Daoy (cell line): ENCODE measurements around the gene CCT3. TPM values are rescaled to one million over a fixed set of nuclear protein-coding genes. Genes with fewer than 3 reads are reported as not detected.
A peak's percentile ranks its signal among the peaks of the same experiment; 100 is the strongest.
"Not testable (repeated sequence)": the region's sequence is repeated elsewhere in the genome, so short reads cannot be mapped to it uniquely, and the experiment has no call there.

ENCODE experiments used
- DNase-seq: peaks from one replicate; pipeline ENCODE4 v3.0.0-alpha.2; 2015; ENCODE audit warnings: low read depth
- total RNA-seq: library from RNA; depleted of rRNA; stranded (reverse); fragments of >200 nt; shearing (Covaris generic); gene quantifications from 2 replicates; pipeline ENCODE4 v1.2.3, GENCODE V29; 2014

Gene CCT3
- total RNA-seq, 1 experiment from 2014 or later = 676 TPM

- no peak for DNase-seq
Measured at GRCh38 chr1:156337052-156337887, 822 bp downstream of the CCT3 start.

DNA sequence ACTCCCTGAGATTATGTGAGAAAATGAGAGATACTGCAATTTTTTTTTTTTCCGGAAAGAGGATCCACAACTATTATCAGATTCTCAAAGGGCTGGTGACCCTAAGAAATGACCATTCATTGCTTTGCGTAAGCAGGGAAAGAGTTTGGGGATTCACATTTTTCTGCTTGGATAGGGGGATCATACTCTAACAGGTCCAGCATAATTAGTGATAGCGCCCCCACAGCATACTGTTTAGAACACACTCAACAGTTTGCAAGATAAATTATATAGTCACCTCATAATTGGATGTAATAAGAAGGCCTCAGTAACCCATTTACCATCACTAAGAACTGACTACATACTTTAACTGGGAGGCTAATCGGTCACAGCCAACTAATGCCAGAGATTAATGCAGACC, 1.9 kb downstream of the CCT3 start:
- DNase-seq = no peak

GRCh38 chr1:156323179-156323578, 14.9 kb downstream of the CCT3 start:
- not testable (repeated sequence) for DNase-seq

- DNase-seq = no peak
Measured at GRCh38 chr1:156320560-156320959, 17.5 kb downstream of the CCT3 start.

DNA sequence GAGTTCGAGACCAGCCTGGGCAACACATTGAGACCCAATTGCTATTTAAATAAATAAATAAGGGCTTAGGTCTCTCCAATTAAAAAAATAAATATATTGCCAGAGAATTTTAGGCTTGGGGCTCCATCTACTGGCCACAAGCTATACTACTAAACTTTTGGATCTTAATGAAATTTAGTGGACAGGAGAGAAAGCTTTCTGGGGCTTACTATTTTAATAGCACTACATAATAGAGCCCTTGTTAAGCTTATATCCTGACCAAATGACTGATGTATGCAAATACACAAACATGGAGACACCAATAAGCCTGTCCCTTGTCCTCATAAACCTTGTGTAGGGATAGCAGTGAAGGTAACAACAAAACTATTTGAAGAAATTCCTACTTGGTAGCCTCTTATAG, 18.4 kb downstream of the CCT3 start:
- no peak for DNase-seq

GRCh38 chr1:156316909-156317308, 21.2 kb downstream of the CCT3 start:
- DNase-seq = no peak

- DNase-seq = no peak
Measured at GRCh38 chr1:156310962-156311361, 27.1 kb downstream of the CCT3 start.

GRCh38 chr1:156308078-156308477, 30.0 kb downstream of the CCT3 start:
- DNase-seq = no peak

GRCh38 chr1:156305215-156305614, 32.9 kb downstream of the CCT3 start:
- no peak for DNase-seq

GRCh38 chr1:156303241-156303640, 34.9 kb downstream of the CCT3 start:
- no peak for DNase-seq

GRCh38 chr1:156298852-156299357, 39.2 kb downstream of the CCT3 start, which contains the start of gene VHLL:
Gene VHLL (minus strand): TSS chr1:156299307. CDS start chr1:156299189, 118 bp downstream.
- no peak for DNase-seq

DNA sequence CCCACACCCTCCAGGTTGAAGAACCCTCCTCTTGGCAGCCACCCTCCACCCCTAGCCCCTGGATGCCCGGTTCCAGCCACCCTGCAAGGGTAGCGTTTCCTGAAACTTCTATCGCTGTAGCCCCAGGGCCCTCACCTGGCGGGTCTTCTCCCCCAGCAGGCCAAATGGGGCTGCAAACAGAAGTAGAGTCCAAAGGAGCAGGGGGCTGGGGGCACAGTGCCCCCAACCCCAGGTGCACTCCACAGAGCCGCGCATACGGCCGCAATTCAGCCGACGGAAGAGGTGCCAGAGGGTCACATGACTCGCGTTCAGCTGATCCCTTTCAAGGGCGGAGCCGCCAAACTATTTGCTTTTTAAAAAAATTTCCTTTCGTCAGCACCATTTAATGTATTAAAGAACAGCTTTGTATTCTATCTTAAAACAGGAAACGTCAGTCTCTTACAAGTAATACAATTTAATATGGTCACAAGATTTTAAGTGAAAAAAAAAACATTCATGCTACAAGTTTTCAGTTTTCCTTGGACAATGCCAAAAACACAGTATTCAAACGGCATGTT, 42.6 kb downstream of the CCT3 start, which contains the start of gene GLMP:
Gene GLMP, minus strand, starts transcription at position 289 of the 557 bp plus-strand sequence. Its CDS starts 34 bp downstream, at position 255.
- DNase-seq = peak; percentile 64

- no peak for DNase-seq
Measured at GRCh38 chr1:156293895-156294294, 44.2 kb downstream of the CCT3 start.

DNA sequence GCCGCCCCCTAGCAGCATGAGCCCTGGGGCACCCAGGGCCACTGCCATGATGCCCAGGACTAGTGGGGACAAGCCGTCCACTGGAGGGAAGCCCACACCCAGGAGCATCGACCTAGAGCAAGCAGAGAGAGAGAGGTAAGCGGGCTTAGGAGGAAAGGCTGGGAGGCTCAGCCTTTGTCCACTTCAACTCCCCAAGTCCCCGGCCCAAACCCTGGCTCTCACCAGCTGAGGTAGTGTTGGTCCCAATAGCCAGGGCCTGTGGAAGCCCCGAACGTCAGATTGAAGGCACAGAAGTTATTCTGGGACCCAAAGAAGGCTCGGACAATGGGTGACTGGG, 45.0 kb downstream of the CCT3 start:
- DNase-seq = no peak

DNA sequence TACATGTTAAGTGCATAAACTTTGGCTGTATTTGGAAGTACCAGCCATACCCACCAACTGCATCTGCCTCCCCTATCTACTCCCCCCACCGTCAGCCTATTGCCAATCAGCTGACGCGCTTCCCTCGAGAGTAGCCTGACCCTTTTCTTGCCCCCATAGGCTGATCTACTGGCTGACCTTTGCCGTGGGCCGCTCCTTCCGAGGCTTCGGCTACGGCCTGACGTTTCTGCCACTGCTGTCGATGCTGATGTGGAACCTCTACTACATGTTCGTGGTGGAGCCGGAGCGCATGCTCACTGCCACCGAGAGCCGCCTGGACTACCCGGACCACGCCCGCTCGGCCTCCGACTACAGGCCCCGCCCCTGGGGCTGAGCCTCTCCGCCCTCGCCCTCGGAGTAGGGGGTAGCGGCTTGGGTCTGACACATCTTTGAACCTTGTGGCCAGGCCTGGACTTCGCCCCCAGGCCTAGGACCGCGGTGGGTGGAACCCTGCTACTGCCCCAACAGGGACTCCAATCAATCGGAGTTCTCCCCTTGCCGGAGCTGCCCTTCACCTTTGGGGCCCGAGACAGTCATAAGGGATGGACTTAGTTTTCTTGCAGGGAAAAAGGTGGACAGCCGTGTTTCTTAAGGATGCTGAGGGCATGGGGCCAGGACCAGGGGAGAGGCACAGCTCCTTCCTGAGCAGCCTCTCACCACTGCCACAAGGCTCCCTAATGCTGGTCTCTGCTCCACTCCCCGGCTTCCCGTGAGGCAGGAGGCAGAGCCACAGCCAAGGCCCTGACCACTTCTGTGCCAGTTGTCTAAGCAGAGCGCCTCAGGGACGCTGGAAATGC, 46.6 kb downstream of the CCT3 start:
- peak; percentile 82 for DNase-seq

GRCh38 chr1:156289857-156290256, 48.2 kb downstream of the CCT3 start:
- no peak for DNase-seq

- no peak for DNase-seq
Measured at GRCh38 chr1:156286061-156286460, 52.0 kb downstream of the CCT3 start.

GRCh38 chr1:156285437-156285836, 52.7 kb downstream of the CCT3 start:
- DNase-seq = no peak

- DNase-seq = no peak
Measured at GRCh38 chr1:156284757-156285156, 53.3 kb downstream of the CCT3 start.

DNA sequence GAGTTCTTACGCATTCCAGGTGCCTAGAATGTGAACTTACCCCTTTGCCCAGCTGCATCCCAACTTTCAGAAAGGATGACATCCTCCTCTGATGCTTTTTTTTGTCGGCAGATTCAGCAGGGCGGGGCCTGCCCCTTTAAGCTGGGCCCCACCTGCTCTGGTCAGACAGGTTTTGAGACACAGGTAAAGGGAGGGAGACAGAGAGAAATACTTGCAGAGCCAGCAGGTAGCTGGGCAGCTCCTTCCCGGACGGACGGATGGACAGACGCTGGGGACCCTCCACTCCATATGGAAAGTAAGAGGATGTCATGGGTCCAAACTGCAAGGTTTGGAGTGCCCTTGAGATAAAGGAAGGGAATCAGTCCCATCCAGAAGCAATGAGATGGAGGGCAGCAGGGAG, 54.0 kb downstream of the CCT3 start, which contains the start of gene TMEM79:
Gene TMEM79, plus strand, starts transcription at position 214 of the 400 bp plus-strand sequence. CDS start 902 bp downstream, outside the sequence.
- DNase-seq = no peak

- no peak for DNase-seq
Measured at GRCh38 chr1:156283521-156283920, 54.6 kb downstream of the CCT3 start.
